ENCODE results near the gene RSRC1. TPM values are rescaled to one million over a fixed set of nuclear protein-coding genes. Genes with fewer than 3 reads are reported as not detected.
"Not testable (repeated sequence)": the region's sequence is repeated elsewhere in the genome, so short reads cannot be mapped to it uniquely, and the experiment has no call there.

RSRC1 gene
- polyA plus RNA-seq, 3 donors: 32.0 to 38.2 (median 32.1) TPM

GRCh38 chr3:158213461-158213860 lies 103.6 kb downstream of the RSRC1 start:
- DNase-seq: no peak

GRCh38 chr3:158217992-158218391 lies 108.1 kb downstream of the RSRC1 start:
- no peak for DNase-seq

GRCh38 chr3:158220575-158220974 lies 110.7 kb downstream of the RSRC1 start:
- DNase-seq: no peak

GRCh38 chr3:158221426-158221825 lies 111.5 kb downstream of the RSRC1 start:
- no peak for DNase-seq

GRCh38 chr3:158226429-158226828 lies 116.5 kb downstream of the RSRC1 start:
- no peak for DNase-seq

GRCh38 chr3:158228942-158229341 lies 119.1 kb downstream of the RSRC1 start:
- not testable (repeated sequence) for DNase-seq

- no peak for DNase-seq
These were observed 123.9 kb downstream of the RSRC1 start for GRCh38 chr3:158233791-158234190.

GRCh38 chr3:158244274-158244673 lies 134.4 kb downstream of the RSRC1 start:
- DNase-seq: no peak

GRCh38 chr3:158247288-158247687 lies 137.4 kb downstream of the RSRC1 start:
- DNase-seq: no peak

- no peak for DNase-seq
These were observed 138.4 kb downstream of the RSRC1 start for GRCh38 chr3:158248261-158248660.

GRCh38 chr3:158249183-158249582 lies 139.3 kb downstream of the RSRC1 start:
- no peak for DNase-seq

GRCh38 chr3:158258619-158259018 lies 148.7 kb downstream of the RSRC1 start:
- no peak for DNase-seq

GRCh38 chr3:158260392-158260791 lies 150.5 kb downstream of the RSRC1 start:
- DNase-seq: no peak

GRCh38 chr3:158261371-158261991 lies 151.6 kb downstream of the RSRC1 start:
- DNase-seq: no peak

GRCh38 chr3:158264894-158265293 lies 155.0 kb downstream of the RSRC1 start:
- DNase-seq: no peak

- no peak for DNase-seq
These were observed 157.1 kb downstream of the RSRC1 start for GRCh38 chr3:158267015-158267414.

GRCh38 chr3:158269942-158270341 lies 160.1 kb downstream of the RSRC1 start:
- no peak for DNase-seq

GRCh38 chr3:158272081-158272480 lies 162.2 kb downstream of the RSRC1 start:
- DNase-seq: no peak

- DNase-seq: no peak
These were observed 163.8 kb downstream of the RSRC1 start for GRCh38 chr3:158273656-158274055.

GRCh38 chr3:158278187-158278586 lies 168.3 kb downstream of the RSRC1 start:
- DNase-seq: no peak

- no peak for DNase-seq
These were observed 169.7 kb downstream of the RSRC1 start for GRCh38 chr3:158279609-158280008.

- no peak for DNase-seq
These were observed 185.9 kb downstream of the RSRC1 start for GRCh38 chr3:158295771-158296170.

- DNase-seq: no peak
These were observed 188.1 kb downstream of the RSRC1 start for GRCh38 chr3:158297940-158298339.

- no peak for DNase-seq
These were observed 198.5 kb downstream of the RSRC1 start for GRCh38 chr3:158308236-158308928.
